Measurements from ENCODE around the gene PLCB4. TPM values are rescaled to one million over a fixed set of nuclear protein-coding genes. Genes with fewer than 3 reads are reported as not detected.

The PLCB4 gene
- total and polyA plus RNA-seq, 4 donors: 1.5 to 26.2 (median 10.8) TPM

DNA sequence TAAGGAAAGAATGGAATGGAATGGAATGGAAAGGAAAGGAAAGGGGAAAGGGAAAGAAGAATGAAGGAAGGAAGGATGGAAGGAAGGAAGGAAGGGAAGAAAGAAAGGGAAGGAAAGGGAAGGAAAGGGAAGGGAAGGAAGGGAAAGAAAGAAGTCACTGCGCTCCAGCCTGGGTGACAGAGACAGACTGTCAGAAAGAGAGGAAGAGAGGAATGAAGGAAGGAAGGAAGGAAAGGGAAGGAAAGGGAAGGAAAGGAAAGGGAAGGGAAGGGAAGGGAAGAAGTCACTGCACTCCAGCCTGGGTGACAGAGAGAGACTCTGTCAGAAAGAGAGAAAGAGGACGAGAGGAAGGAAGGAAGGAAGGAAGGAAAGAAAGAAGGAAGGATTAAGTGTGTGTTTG lies 224.3 kb downstream of the PLCB4 start:
- no peak for DNase-seq
- no peak overlapping the region for H3K27ac ChIP-seq (ENCODE audit: low read depth in 1 of 2, low read length in 2 of 2)
- no peaks in the 10 kb centered on the region for H3K36me3 ChIP-seq (ENCODE audit: control insufficient read depth in 1 of 2, insufficient read depth in 2 of 2, low read length in 1 of 2)
- H3K9me3 ChIP-seq (ENCODE audit: control insufficient read depth, low read length): no peaks in the 10 kb centered on the region
- no peaks in the 10 kb centered on the region for H3K27me3 ChIP-seq (ENCODE audit: control insufficient read depth in 1 of 2, insufficient read depth in 2 of 2, low read length in 1 of 2)
- 98 to 100% methylated on average over 2 of the region's 2 CpGs for WGBS, 2 donors
- H3K4me1 ChIP-seq (ENCODE audit: control insufficient read depth in 1 of 2, insufficient read depth in 2 of 2, low read length in 2 of 2): peaks cover 0 to 2% of the 10 kb centered on the region in 2 donors
- ATAC-seq (ENCODE audit: low FRiP score): no peak
- intact Hi-C loops (cut with DNase I): no loop called here
- H3K4me3 ChIP-seq (ENCODE audit: low read length in 2 of 2): no peak overlapping the region

DNA sequence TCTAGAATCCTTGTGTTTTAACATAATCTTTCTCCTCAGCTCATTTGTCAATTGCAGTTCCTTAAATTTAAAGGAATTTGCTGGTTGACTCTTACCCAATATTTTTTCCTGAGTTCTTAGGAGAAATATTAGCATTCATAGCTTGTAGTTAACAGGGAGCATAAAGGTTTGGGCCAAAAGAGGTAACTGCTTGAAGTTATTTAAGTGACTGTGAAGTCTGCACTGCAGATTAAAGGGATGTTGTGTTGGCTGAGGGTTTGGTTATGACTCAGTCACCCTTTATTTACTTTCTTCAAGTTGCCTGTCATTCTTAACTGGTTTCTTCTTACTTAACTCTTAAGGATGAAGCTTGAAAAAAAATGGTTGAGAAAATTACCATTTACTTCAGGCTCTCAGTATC lies 225.2 kb downstream of the PLCB4 start:
- Histone ChIP-seq H3K27me3 (ENCODE audit: control insufficient read depth in 1 of 2, insufficient read depth in 2 of 2, low read length in 1 of 2) (no peaks in the 10 kb centered on the region), H3K9me3 (ENCODE audit: control insufficient read depth, low read length) (no peaks in the 10 kb centered on the region), H3K4me1 (ENCODE audit: control insufficient read depth in 1 of 2, insufficient read depth in 2 of 2, low read length in 2 of 2) (peaks cover 0 to 2% of the 10 kb centered on the region in 2 donors), H3K27ac (ENCODE audit: low read depth in 1 of 2, low read length in 2 of 2) (no peak overlapping the region), H3K36me3 (ENCODE audit: control insufficient read depth in 1 of 2, insufficient read depth in 2 of 2, low read length in 1 of 2) (no peaks in the 10 kb centered on the region), H3K4me3 (ENCODE audit: low read length in 2 of 2) (no peak overlapping the region)
- DNase-seq: no peak
- intact Hi-C loops (cut with DNase I): no loop called here
- ATAC-seq (ENCODE audit: low FRiP score): no peak

DNA sequence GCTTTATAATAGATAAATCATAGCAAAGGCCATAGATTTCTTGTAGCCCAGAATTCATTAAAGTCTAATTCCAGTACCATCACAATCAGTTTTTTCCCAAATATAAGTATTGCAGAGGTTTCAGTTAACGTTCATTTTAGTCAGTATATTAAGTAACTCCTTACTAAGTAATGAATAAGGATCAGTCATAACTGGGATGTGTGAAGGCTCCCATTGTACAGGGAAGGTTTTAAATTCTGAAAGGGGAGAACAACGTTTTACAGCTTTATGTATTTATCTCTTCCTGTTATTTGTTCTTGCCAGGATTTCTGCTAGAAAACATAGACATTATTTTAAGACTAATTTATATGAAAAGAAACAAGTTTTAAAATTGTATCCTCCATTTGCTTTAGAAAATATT lies 230.0 kb downstream of the PLCB4 start:
- Histone ChIP-seq H3K27me3 (ENCODE audit: control insufficient read depth in 1 of 2, insufficient read depth in 2 of 2, low read length in 1 of 2) (no peaks in the 10 kb centered on the region), H3K27ac (ENCODE audit: low read depth in 1 of 2, low read length in 2 of 2) (no peak overlapping the region), H3K36me3 (ENCODE audit: control insufficient read depth in 1 of 2, insufficient read depth in 2 of 2, low read length in 1 of 2) (no peaks in the 10 kb centered on the region), H3K4me1 (ENCODE audit: control insufficient read depth in 1 of 2, insufficient read depth in 2 of 2, low read length in 2 of 2) (peaks cover 2 to 3% of the 10 kb centered on the region in 2 donors), H3K9me3 (ENCODE audit: control insufficient read depth, low read length) (no peaks in the 10 kb centered on the region), H3K4me3 (ENCODE audit: low read length in 2 of 2) (no peak overlapping the region)
- WGBS, 2 donors: 34 to 35% methylated on average over 2 of the region's 2 CpGs
- intact Hi-C loops (cut with DNase I): no loop called here
- ATAC-seq (ENCODE audit: low FRiP score) (no peak), DNase-seq (no peak)

GRCh38 chr20:9300080-9300479 lies 231.2 kb downstream of the PLCB4 start:
- no peak overlapping the region for H3K27ac ChIP-seq (ENCODE audit: low read depth in 1 of 2, low read length in 2 of 2)
- ATAC-seq (ENCODE audit: low FRiP score) (no peak), DNase-seq (no peak)
- H3K36me3 ChIP-seq (ENCODE audit: control insufficient read depth in 1 of 2, insufficient read depth in 2 of 2, low read length in 1 of 2): no peaks in the 10 kb centered on the region
- H3K4me3 ChIP-seq (ENCODE audit: low read length in 2 of 2): no peak overlapping the region
- no peaks in the 10 kb centered on the region for H3K9me3 ChIP-seq (ENCODE audit: control insufficient read depth, low read length)
- intact Hi-C loops (cut with DNase I): no loop called here
- H3K27me3 ChIP-seq (ENCODE audit: control insufficient read depth in 1 of 2, insufficient read depth in 2 of 2, low read length in 1 of 2): no peaks in the 10 kb centered on the region
- H3K4me1 ChIP-seq (ENCODE audit: control insufficient read depth in 1 of 2, insufficient read depth in 2 of 2, low read length in 2 of 2): peaks cover 0 to 3% of the 10 kb centered on the region in 2 donors

GRCh38 chr20:9300534-9300933 lies 231.6 kb downstream of the PLCB4 start:
- intact Hi-C loops (cut with DNase I): no loop called here
- H3K4me3 ChIP-seq (ENCODE audit: low read length in 2 of 2): no peak overlapping the region
- ATAC-seq (ENCODE audit: low FRiP score) (no peak), DNase-seq (no peak)
- H3K9me3 ChIP-seq (ENCODE audit: control insufficient read depth, low read length): no peaks in the 10 kb centered on the region
- WGBS, 2 donors: 79 to 94% methylated on average over 1 of the region's 1 CpG
- H3K27me3 ChIP-seq (ENCODE audit: control insufficient read depth in 1 of 2, insufficient read depth in 2 of 2, low read length in 1 of 2): no peaks in the 10 kb centered on the region
- H3K27ac ChIP-seq (ENCODE audit: low read depth in 1 of 2, low read length in 2 of 2): no peak overlapping the region
- no peaks in the 10 kb centered on the region for H3K36me3 ChIP-seq (ENCODE audit: control insufficient read depth in 1 of 2, insufficient read depth in 2 of 2, low read length in 1 of 2)
- H3K4me1 ChIP-seq (ENCODE audit: control insufficient read depth in 1 of 2, insufficient read depth in 2 of 2, low read length in 2 of 2): peaks cover 0 to 3% of the 10 kb centered on the region in 2 donors

- H3K4me3 ChIP-seq (ENCODE audit: low read length in 2 of 2): no peak overlapping the region
- H3K27ac ChIP-seq (ENCODE audit: low read depth in 1 of 2, low read length in 2 of 2): no peak overlapping the region
- intact Hi-C loops (cut with DNase I): no loop called here
Measured at GRCh38 chr20:9301129-9302090, 232.5 kb downstream of the PLCB4 start.

GRCh38 chr20:9302091-9302462 lies 233.2 kb downstream of the PLCB4 start:
- DNase-seq: no peak
- Histone ChIP-seq H3K4me3 (ENCODE audit: low read length in 2 of 2) (no peak overlapping the region), H3K4me1 (ENCODE audit: control insufficient read depth in 1 of 2, insufficient read depth in 2 of 2, low read length in 2 of 2) (peaks cover 0 to 3% of the 10 kb centered on the region in 2 donors), H3K9me3 (ENCODE audit: control insufficient read depth, low read length) (no peaks in the 10 kb centered on the region), H3K36me3 (ENCODE audit: control insufficient read depth in 1 of 2, insufficient read depth in 2 of 2, low read length in 1 of 2) (no peaks in the 10 kb centered on the region), H3K27ac (ENCODE audit: low read depth in 1 of 2, low read length in 2 of 2) (no peak overlapping the region), H3K27me3 (ENCODE audit: control insufficient read depth in 1 of 2, insufficient read depth in 2 of 2, low read length in 1 of 2) (no peaks in the 10 kb centered on the region)
- no peak for ATAC-seq (ENCODE audit: low FRiP score)
- intact Hi-C loops (cut with DNase I): no loop called here
- 33 to 41% methylated on average over 1 of the region's 1 CpG for WGBS, 2 donors

More at GRCh38 chr20:9301129-9302090, 232.5 kb downstream of the PLCB4 start:
- ATAC-seq (ENCODE audit: low FRiP score) (no peak), DNase-seq (no peak)
- Histone ChIP-seq H3K36me3 (ENCODE audit: control insufficient read depth in 1 of 2, insufficient read depth in 2 of 2, low read length in 1 of 2) (no peaks in the 10 kb centered on the region), H3K27me3 (ENCODE audit: control insufficient read depth in 1 of 2, insufficient read depth in 2 of 2, low read length in 1 of 2) (no peaks in the 10 kb centered on the region), H3K9me3 (ENCODE audit: control insufficient read depth, low read length) (no peaks in the 10 kb centered on the region), H3K4me1 (ENCODE audit: control insufficient read depth in 1 of 2, insufficient read depth in 2 of 2, low read length in 2 of 2) (peaks cover 0 to 3% of the 10 kb centered on the region in 2 donors)
- 69 to 70% methylated on average over 10 of the region's 10 CpGs for WGBS, 2 donors

DNA sequence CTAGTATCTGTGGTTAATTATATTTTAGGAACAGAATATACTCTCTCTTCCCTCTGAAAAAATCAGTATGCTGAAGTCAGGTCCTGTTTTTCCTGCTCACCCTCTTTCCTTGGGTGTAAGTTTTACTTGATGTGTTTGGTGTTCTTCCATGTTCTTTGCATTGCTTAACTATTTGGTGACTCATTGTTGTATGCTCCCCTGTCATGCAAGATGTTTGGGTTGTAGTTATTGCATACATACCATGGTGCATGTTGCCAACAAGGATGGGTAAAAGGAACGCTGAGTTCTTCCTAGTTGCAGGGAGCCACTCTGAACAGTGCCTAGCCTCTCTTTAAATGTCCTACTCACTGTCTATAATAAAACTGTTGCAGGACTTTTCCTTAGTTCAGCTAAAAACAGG lies 237.6 kb downstream of the PLCB4 start:
- no peak overlapping the region for H3K4me3 ChIP-seq (ENCODE audit: low read length in 2 of 2)
- no peaks in the 10 kb centered on the region for H3K36me3 ChIP-seq (ENCODE audit: control insufficient read depth in 1 of 2, insufficient read depth in 2 of 2, low read length in 1 of 2)
- peaks cover 4 to 5% of the 10 kb centered on the region in 2 donors for H3K4me1 ChIP-seq (ENCODE audit: control insufficient read depth in 1 of 2, insufficient read depth in 2 of 2, low read length in 2 of 2)
- H3K27ac ChIP-seq (ENCODE audit: low read depth in 1 of 2, low read length in 2 of 2): no peak overlapping the region
- WGBS, 2 donors: 86 to 88% methylated on average over 1 of the region's 1 CpG
- no peak for DNase-seq
- H3K9me3 ChIP-seq (ENCODE audit: control insufficient read depth, low read length): no peaks in the 10 kb centered on the region
- ATAC-seq (ENCODE audit: low FRiP score): no peak
- intact Hi-C loops (cut with DNase I): no loop called here
- no peaks in the 10 kb centered on the region for H3K27me3 ChIP-seq (ENCODE audit: control insufficient read depth in 1 of 2, insufficient read depth in 2 of 2, low read length in 1 of 2)

DNA sequence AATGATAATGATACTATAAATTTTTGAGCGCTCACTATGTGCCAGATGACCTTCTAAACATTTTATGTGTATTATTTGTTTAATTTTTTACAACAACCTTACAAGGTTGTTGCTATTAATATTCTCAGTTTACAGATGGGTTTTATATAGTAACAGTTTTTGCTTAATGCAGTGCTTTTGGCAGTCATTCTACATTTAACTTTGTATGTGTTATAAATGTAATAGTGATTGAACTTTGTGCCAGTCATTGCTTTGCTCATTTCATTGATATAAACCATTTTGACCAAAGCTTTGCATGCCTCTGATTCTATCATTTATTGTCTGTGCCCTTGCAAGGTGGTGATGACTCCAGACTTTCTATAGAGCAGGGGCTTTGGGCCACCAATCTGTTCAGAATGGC lies 239.2 kb downstream of the PLCB4 start:
- intact Hi-C loops (cut with DNase I): no loop called here
- 89 to 91% methylated on average over 1 of the region's 1 CpG for WGBS, 2 donors

More for the DNA sequence above, 239.2 kb downstream of the PLCB4 start:
- Histone ChIP-seq H3K27me3 (ENCODE audit: control insufficient read depth in 1 of 2, insufficient read depth in 2 of 2, low read length in 1 of 2) (no peaks in the 10 kb centered on the region), H3K27ac (ENCODE audit: low read depth in 1 of 2, low read length in 2 of 2) (no peak overlapping the region), H3K4me3 (ENCODE audit: low read length in 2 of 2) (no peak overlapping the region), H3K36me3 (ENCODE audit: control insufficient read depth in 1 of 2, insufficient read depth in 2 of 2, low read length in 1 of 2) (no peaks in the 10 kb centered on the region), H3K9me3 (ENCODE audit: control insufficient read depth, low read length) (no peaks in the 10 kb centered on the region), H3K4me1 (ENCODE audit: control insufficient read depth in 1 of 2, insufficient read depth in 2 of 2, low read length in 2 of 2) (peaks cover 2 to 4% of the 10 kb centered on the region in 2 donors)
- ATAC-seq (ENCODE audit: low FRiP score): no peak
- no peak for DNase-seq

Measured in aorta (tissue), 5 donors.